GM10266 (cell line): Measurements from ENCODE around the gene ARHGAP33.
A peak's percentile ranks its signal among the peaks of the same experiment; 100 is the strongest.

Source experiments
- DNase-seq: peaks from one replicate; pipeline ENCODE4 v3.0.0; 2012; ENCODE audit errors: extremely low spot score
- CTCF ChIP-seq: IDR thresholded peaks from 2 replicates; pipeline ENCODE4 v1.5.1; 2012; ENCODE audit warnings: mild to moderate bottlenecking, low read depth; ENCODE audit not compliant: control insufficient read depth, insufficient read depth; ENCODE audit errors: missing control alignments

The ARHGAP33 gene

GRCh38 chr19:35746531-35746930, 28.8 kb upstream of the ARHGAP33 start:
- no peak for TF ChIP-seq CTCF
- DNase-seq = no peak

- peak; percentile 94 for DNase-seq
Observed at GRCh38 chr19:35748106-35749020, 27.0 kb upstream of the ARHGAP33 start, which contains the start of gene LIN37. Gene LIN37 (plus strand): TSS chr19:35748576. CDS start chr19:35748725, 149 bp downstream.

GRCh38 chr19:35750167-35750566, 25.2 kb upstream of the ARHGAP33 start:
- no peak for TF ChIP-seq CTCF
- DNase-seq = no peak

More at GRCh38 chr19:35748106-35749020, 27.0 kb upstream of the ARHGAP33 start, which contains the start of gene LIN37:
- no peak for TF ChIP-seq CTCF

- no peak for TF ChIP-seq CTCF
Observed at GRCh38 chr19:35751839-35752745, 23.3 kb upstream of the ARHGAP33 start.

GRCh38 chr19:35752746-35753350, 22.5 kb upstream of the ARHGAP33 start:
- TF ChIP-seq CTCF = no peak
- no peak for DNase-seq

More at GRCh38 chr19:35751839-35752745, 23.3 kb upstream of the ARHGAP33 start:
- no peak for DNase-seq

- DNase-seq = no peak
- TF ChIP-seq CTCF = no peak
Observed at GRCh38 chr19:35753634-35754369, 21.6 kb upstream of the ARHGAP33 start.
